Caco-2 (cell line): ENCODE data around the gene KIDINS220. TPM values are rescaled to one million over a fixed set of nuclear protein-coding genes. Genes with fewer than 3 reads are reported as not detected.
A peak's percentile ranks its signal among the peaks of the same experiment; 100 is the strongest.

Experiments used
- BruUV-seq: library from RNA; stranded (reverse); fragments of 400-500 nt; replicated peaks from 2 replicates; lab custom pipeline; 2021; lab: Mats Ljungman, UMichigan
- CTCF ChIA-PET: fragments of 300-600 bp; sonication (Branson Sonifier 250); formaldehyde crosslinking; loops from one replicate; lab custom pipeline; 2022; ENCODE audit warnings: antibody characterized with exemption; lab: Charles Lee
- POLR2A ChIA-PET: fragments of 300-600 bp; sonication (Branson Sonifier 250); formaldehyde crosslinking; loops from one replicate; lab custom pipeline; 2022; ENCODE audit warnings: antibody characterized with exemption; lab: Charles Lee
- DNase-seq, 2 experiments: peaks; one replicate each; pipeline versions ENCODE4 v3.0.0 to v3.0.0-alpha.2; 2020 to 2022
- H3K27me3 ChIP-seq: replicated peaks from 2 replicates; pipeline ENCODE4 v1.6.0; 2011; ENCODE audit warnings: low read length; ENCODE audit not compliant: control insufficient read depth, insufficient read depth
- H3K36me3 ChIP-seq: 2 replicates; pipeline ENCODE4 v1.5.1; 2011; ENCODE audit warnings: low read length; ENCODE audit not compliant: control insufficient read depth, insufficient read depth
- H3K4me1 ChIP-seq: fragments of 250-450 bp; sonication (Bioruptor Pico); 2 replicates; pipeline ENCODE4 v1.5.1; 2020; ENCODE audit warnings: mild to moderate bottlenecking
- H3K4me3 ChIP-seq: 2 replicates; pipeline ENCODE4 v1.5.1; 2011; ENCODE audit warnings: low read depth, mild to moderate bottlenecking, control low read depth, low read length
- H3K9me3 ChIP-seq: fragments of 250-450 bp; sonication (Bioruptor Pico); 2 replicates; pipeline ENCODE4 v1.5.1; 2020; ENCODE audit warnings: mild to moderate bottlenecking, moderate library complexity
- H3K27ac Mint-ChIP-seq: one replicate; pipeline ENCODE4 v1.8.0; 2022; ENCODE audit warnings: mixed read lengths; ENCODE audit not compliant: unreplicated experiment
- H3K27me3 Mint-ChIP-seq: one replicate; pipeline ENCODE4 v1.8.0; 2022; ENCODE audit warnings: mixed read lengths; ENCODE audit not compliant: insufficient read depth, unreplicated experiment
- H3K36me3 Mint-ChIP-seq: one replicate; pipeline ENCODE4 v1.8.0; 2022; ENCODE audit warnings: mild to moderate bottlenecking, mixed read lengths; ENCODE audit not compliant: insufficient read depth, unreplicated experiment
- H3K4me1 Mint-ChIP-seq: one replicate; pipeline ENCODE4 v1.8.0; 2022; ENCODE audit warnings: low read depth, mixed read lengths; ENCODE audit not compliant: unreplicated experiment
- H3K4me3 Mint-ChIP-seq: one replicate; pipeline ENCODE4 v1.8.0; 2022; ENCODE audit warnings: mild to moderate bottlenecking, moderate library complexity, mixed read lengths; ENCODE audit not compliant: unreplicated experiment
- H3K9me3 Mint-ChIP-seq: one replicate; pipeline ENCODE4 v1.8.0; 2022; ENCODE audit warnings: mixed read lengths; ENCODE audit not compliant: unreplicated experiment
- intact Hi-C: fragments of 100-400 bp; cut with micrococcal nuclease; formaldehyde crosslinking; loops from one replicate; pipeline ENCODE4 v1.10.0; 2022; ENCODE audit not compliant: unreplicated experiment
- total RNA-seq: library from RNA; stranded (reverse); gene quantifications from 2 replicates; pipeline ENCODE4 v1.2.3, GENCODE V29; 2022
- TF ChIP-seq, protein P1 (sequence below), 2 experiments: fragments of 200-600 bp in 1 of 2; IDR thresholded peaks; 1 replicate in 1 of 2; 2 replicates in 1 of 2; pipeline versions ENCODE4 v1.5.1 to v1.8.0; 2011 to 2022; ENCODE audit warnings: antibody characterized with exemption in 1 of 2, control low read depth in 1 of 2, inconsistent platforms in 1 of 2, low read depth in 1 of 2, low read length in 1 of 2, mild to moderate bottlenecking in 1 of 2, moderate library complexity in 1 of 2; ENCODE audit not compliant: insufficient read depth in 1 of 2, severe bottlenecking in 1 of 2, unreplicated experiment in 1 of 2

The KIDINS220 gene
- total RNA-seq, 1 experiment from 2014 or later, result 32.8 TPM

DNA sequence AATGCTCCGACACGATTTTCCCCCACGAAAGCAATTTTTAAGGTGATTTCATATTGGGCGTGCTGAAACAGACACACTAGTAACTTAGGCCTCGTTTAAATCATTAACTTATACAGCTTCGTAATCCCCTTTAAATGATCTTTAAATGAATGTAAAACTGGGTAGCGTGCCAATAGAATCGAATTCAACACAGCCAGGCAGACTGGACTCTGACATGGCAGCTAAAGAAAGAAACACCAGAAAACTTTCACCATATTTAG, 157.9 kb downstream of the KIDINS220 start:
- no peaks in the 10 kb centered on the region for H3K27me3 ChIP-seq
- peak overlapping the region; percentile 85 for H3K27ac Mint-ChIP-seq
- POLR2A ChIA-PET, result interaction anchor here (0.5 to 3.2 kb wide), 7 partner anchors 43 to 1040 kb away, joined by 3 to 36 read pairs (median 4); no protein-coding TSS in a partner anchor
- H3K4me3 ChIP-seq, result peak overlapping the region; percentile 75
- H3K9me3 Mint-ChIP-seq, result peaks cover 4% of the 10 kb centered on the region
- intact Hi-C loops, result no loop called here
- TF ChIP-seq, protein P1, sequence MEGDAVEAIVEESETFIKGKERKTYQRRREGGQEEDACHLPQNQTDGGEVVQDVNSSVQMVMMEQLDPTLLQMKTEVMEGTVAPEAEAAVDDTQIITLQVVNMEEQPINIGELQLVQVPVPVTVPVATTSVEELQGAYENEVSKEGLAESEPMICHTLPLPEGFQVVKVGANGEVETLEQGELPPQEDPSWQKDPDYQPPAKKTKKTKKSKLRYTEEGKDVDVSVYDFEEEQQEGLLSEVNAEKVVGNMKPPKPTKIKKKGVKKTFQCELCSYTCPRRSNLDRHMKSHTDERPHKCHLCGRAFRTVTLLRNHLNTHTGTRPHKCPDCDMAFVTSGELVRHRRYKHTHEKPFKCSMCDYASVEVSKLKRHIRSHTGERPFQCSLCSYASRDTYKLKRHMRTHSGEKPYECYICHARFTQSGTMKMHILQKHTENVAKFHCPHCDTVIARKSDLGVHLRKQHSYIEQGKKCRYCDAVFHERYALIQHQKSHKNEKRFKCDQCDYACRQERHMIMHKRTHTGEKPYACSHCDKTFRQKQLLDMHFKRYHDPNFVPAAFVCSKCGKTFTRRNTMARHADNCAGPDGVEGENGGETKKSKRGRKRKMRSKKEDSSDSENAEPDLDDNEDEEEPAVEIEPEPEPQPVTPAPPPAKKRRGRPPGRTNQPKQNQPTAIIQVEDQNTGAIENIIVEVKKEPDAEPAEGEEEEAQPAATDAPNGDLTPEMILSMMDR (IDR thresholded peaks at IDR 0.05; ENCODE audit: insufficient read depth in 1 of 2, low read depth in 1 of 2, low read length in 1 of 2, severe bottlenecking in 1 of 2, unreplicated experiment in 1 of 2), result no peak
- H3K9me3 ChIP-seq, result peaks cover 2% of the 10 kb centered on the region; the same call in 1 of the 2 replicates
- peak overlapping the region; percentile 81 for H3K4me3 Mint-ChIP-seq
- H3K27me3 Mint-ChIP-seq, result no peaks in the 10 kb centered on the region
- DNase-seq, result no peak
- H3K4me1 ChIP-seq, result peaks cover 20% of the 10 kb centered on the region; the same call in 1 of the 2 replicates
- CTCF ChIA-PET, result interaction anchor here (1.0 to 1.7 kb wide), 3 partner anchors 52 to 154 kb away, joined by 4 to 10 read pairs (median 8); no protein-coding TSS in a partner anchor
- BruUV-seq, result no TSS peak
- H3K36me3 Mint-ChIP-seq, result peaks cover 58% of the 10 kb centered on the region
- H3K36me3 ChIP-seq, result no peaks in the 10 kb centered on the region
- H3K4me1 Mint-ChIP-seq, result peaks cover 6% of the 10 kb centered on the region

Other genes with a start within 250 kb of the KIDINS220 start
- 90.9 and 101 TPM in 2 replicates for gene ID2, start 155.6 kb downstream of the KIDINS220 start, total RNA-seq
- gene MBOAT2, start 166.1 kb upstream of the KIDINS220 start, total RNA-seq, result 12.6 TPM in 2 replicates